K562 (cell line): ENCODE data around the gene COX6B2. TPM values are rescaled to one million over a fixed set of nuclear protein-coding genes. Genes with fewer than 3 reads are reported as not detected.

Source experiments
- ATAC-seq: fragments of 200-7000 bp; cut with Tn5 transposase; 3 replicates; pipeline ENCODE4 v1.9.1; 2020; ENCODE audit warnings: moderate library complexity
- BruUV-seq: library from RNA; stranded (reverse); fragments of 400-500 nt; replicated peaks from 2 replicates; lab custom pipeline; 2021; lab: Mats Ljungman, UMichigan
- CTCF ChIA-PET: fragments of 300-600 bp; formaldehyde crosslinking; extraction: SDS; loops from one replicate; lab custom pipeline; 2021; ENCODE audit warnings: low intra/inter-chr PET ratio; lab: Yijun Ruan, JAX
- POLR2A ChIA-PET: fragments of 300-600, 350-650 bp; sonication (Branson Sonifier 250); formaldehyde crosslinking; extraction: SDS; loops from one replicate; lab custom pipeline; 2021; ENCODE audit warnings: antibody characterized with exemption, inconsistent platforms; lab: Yijun Ruan, JAX
- DNase-seq, 4 experiments: peaks; one replicate each; pipeline versions ENCODE4 v3.0.0 to v3.0.0-alpha.2; 2011 to 2018; ENCODE audit warnings: low spot score in 3 of 4, mixed read lengths in 3 of 4; ENCODE audit errors: extremely low read depth in 1 of 4
- FAIRE-seq: peaks from 2 replicates; lab custom pipeline; 2011; peaks lifted over from hg19 to GRCh38; lab: Jason Lieb, UNC
- H2AFZ ChIP-seq: 2 replicates; pipeline ENCODE4 v1.6.0; 2011; ENCODE audit warnings: low read depth, low read length, control low read depth, inconsistent platforms
- H3K27ac ChIP-seq: fragments of 200-600 bp; 3 replicates; pipeline ENCODE4 v1.8.0; 2011; ENCODE audit warnings: low read depth, mild to moderate bottlenecking, control low read depth, inconsistent platforms, low read length, moderate library complexity, mixed read lengths; ENCODE audit errors: extremely low read depth
- H3K27me3 ChIP-seq, 2 experiments: fragments of 300-600 bp in 1 of 2; 2 replicates in 1 of 2; 3 replicates in 1 of 2; pipeline versions ENCODE4 v1.6.0 to v1.8.0; 2011; ENCODE audit warnings: inconsistent platforms in 2 of 2, low read length in 2 of 2, mild to moderate bottlenecking in 1 of 2, mixed read lengths in 1 of 2, moderate library complexity in 1 of 2; ENCODE audit not compliant: control insufficient read depth in 2 of 2, insufficient read depth in 2 of 2
- H3K36me3 ChIP-seq: fragments of 300-600 bp; 3 replicates; pipeline ENCODE4 v1.8.0; 2011; ENCODE audit warnings: mild to moderate bottlenecking, low read length, inconsistent platforms; ENCODE audit not compliant: control insufficient read depth, insufficient read depth
- H3K4me1 ChIP-seq, 2 experiments: fragments of 200-600 bp in 1 of 2; replicated peaks in 1 of 2; 2 replicates in 1 of 2; 3 replicates in 1 of 2; pipeline versions ENCODE4 v1.5.1 to v1.8.0; 2011; ENCODE audit warnings: inconsistent platforms in 2 of 2, low read length in 2 of 2, mild to moderate bottlenecking in 1 of 2, mixed read lengths in 1 of 2, moderate library complexity in 1 of 2; ENCODE audit not compliant: control insufficient read depth in 2 of 2, insufficient read depth in 2 of 2
- H3K4me2 ChIP-seq: 2 replicates; pipeline ENCODE4 v1.6.1; 2011; ENCODE audit warnings: low read length, control low read depth, inconsistent platforms, mixed read lengths; ENCODE audit not compliant: insufficient read depth
- H3K4me3 ChIP-seq: fragments of 200-600 bp; sonication (generic), shearing (Covaris generic); 2 replicates; pipeline ENCODE4 v1.5.1; 2016; ENCODE audit warnings: control low read depth, inconsistent platforms
- H3K79me2 ChIP-seq: fragments of 200-600 bp; 3 replicates; pipeline ENCODE4 v1.8.0; 2011; ENCODE audit warnings: low read length, inconsistent platforms; ENCODE audit not compliant: control insufficient read depth, insufficient read depth
- H3K9ac ChIP-seq, 2 experiments: 2 replicates each; pipeline versions ENCODE4 v1.6.0 to v1.6.1; 2011; ENCODE audit warnings: low read depth in 2 of 2, low read length in 2 of 2, control low read depth in 1 of 2, inconsistent platforms in 1 of 2, mild to moderate bottlenecking in 1 of 2, mixed read lengths in 1 of 2; ENCODE audit not compliant: insufficient read depth in 1 of 2
- H3K9me1 ChIP-seq: one replicate; pipeline ENCODE4 v1.6.0; 2011; ENCODE audit warnings: inconsistent platforms, mild to moderate bottlenecking, low read length, moderate library complexity; ENCODE audit not compliant: control insufficient read depth, insufficient read depth
- H3K9me3 ChIP-seq: replicated peaks from 2 replicates; pipeline ENCODE4 v1.5.1; 2011; ENCODE audit warnings: low read depth, low read length, inconsistent platforms; ENCODE audit not compliant: control insufficient read depth, insufficient read depth
- H4K20me1 ChIP-seq: replicated peaks from 2 replicates; pipeline ENCODE4 v1.6.1; 2011; ENCODE audit warnings: low read length, inconsistent platforms, mixed read lengths; ENCODE audit not compliant: control insufficient read depth, insufficient read depth
- ADNP ChIP-seq: fragments of 200-800 bp; sonication (Bioruptor generic); IDR thresholded peaks from 2 replicates; pipeline ENCODE4 v1.6.1; 2016; ENCODE audit warnings: missing genetic modification characterization, missing compliant biosample characterization
- ARID3B ChIP-seq: fragments of 250-450 bp; sonication (Bioruptor Pico); IDR thresholded peaks from 2 replicates; pipeline ENCODE4 v1.4.0; 2020; ENCODE audit warnings: borderline replicate concordance
- CEBPB ChIP-seq: fragments of 450-650 bp; IDR thresholded peaks from 2 replicates; pipeline ENCODE4 v1.6.1; 2016; ENCODE audit warnings: missing genetic modification characterization, missing compliant biosample characterization
- CEBPG ChIP-seq, 3 experiments: fragments of 200-800 bp in 1 of 3; sonication (Bioruptor generic) in 1 of 3; sonication (generic) in 1 of 3; formaldehyde crosslinking in 1 of 3; IDR thresholded peaks in 2 of 3; conservative IDR thresholded peaks in 1 of 3; 2 replicates each; pipeline versions ENCODE4 v1.6.1 to v1.8.0; 2016 to 2022; ENCODE audit warnings: missing compliant biosample characterization in 2 of 3, missing genetic modification characterization in 2 of 3, mild to moderate bottlenecking in 1 of 3, missing genetic modification reagents in 1 of 3
- CTCFL ChIP-seq: IDR thresholded peaks from 2 replicates; pipeline ENCODE4 v1.6.1; 2011; ENCODE audit warnings: borderline replicate concordance, low read depth, mild to moderate bottlenecking, moderate library complexity, low read length; ENCODE audit not compliant: insufficient read depth, poor library complexity, severe bottlenecking
- HBP1 ChIP-seq: fragments of 450-650 bp; formaldehyde crosslinking; IDR thresholded peaks from 2 replicates; pipeline ENCODE4 v1.4.0; 2022; ENCODE audit warnings: missing genetic modification characterization
- ID3 ChIP-seq, 2 experiments: fragments of 250-450 bp in 1 of 2; fragments of 450-650 bp in 1 of 2; sonication (Bioruptor Pico) in 1 of 2; IDR thresholded peaks; 2 replicates each; pipeline versions ENCODE4 v1.6.1 to v1.8.0; 2016 to 2021; ENCODE audit warnings: mild to moderate bottlenecking in 2 of 2, moderate library complexity in 2 of 2, missing compliant biosample characterization in 1 of 2, missing genetic modification characterization in 1 of 2
- KAT8 ChIP-seq: fragments of 450-650 bp; IDR thresholded peaks from 2 replicates; pipeline ENCODE4 v1.6.1; 2016; ENCODE audit warnings: low read depth, mild to moderate bottlenecking
- NBN ChIP-seq: fragments of 450-650 bp; IDR thresholded peaks from 2 replicates; pipeline ENCODE4 v1.6.1; 2016; ENCODE audit warnings: low read depth, mild to moderate bottlenecking
- SMARCA4 ChIP-seq: fragments of 450-650 bp; IDR thresholded peaks from 2 replicates; pipeline ENCODE4 v1.6.1; 2016
- STAT6 ChIP-seq: sonication (generic); formaldehyde crosslinking; IDR thresholded peaks from 2 replicates; pipeline ENCODE4 v1.8.1; 2023; ENCODE audit warnings: mild to moderate bottlenecking, missing genetic modification reagents
- ZNF76 ChIP-seq: fragments of 250-450 bp; sonication (Bioruptor Pico); IDR thresholded peaks from 2 replicates; pipeline ENCODE4 v1.4.0; 2020; ENCODE audit warnings: mild to moderate bottlenecking, moderate library complexity, borderline replicate concordance
- WGBS: fragments of 100-300 bp; shearing (Covaris generic); methylation state at CpG from one replicate; pipeline ENCODE4 v1.1.6; 2016; ENCODE audit warnings: low coverage, mixed read lengths; ENCODE audit not compliant: insufficient coverage; ENCODE audit errors: missing lambda C conversion rate; 5-methylcytosine and 5-hydroxymethylcytosine counted together
- in situ Hi-C: fragments of 300-500 bp; cut with MboI; formaldehyde crosslinking; loops from 4 replicates; pipeline ENCODE4 v1.15.0; 2018; ENCODE audit warnings: inconsistent platforms, mixed read lengths
- intact Hi-C: fragments of 100-400 bp; cut with micrococcal nuclease; formaldehyde crosslinking; loops from 2 replicates; pipeline ENCODE4 v1.14.2; 2022
- polyA plus RNA-seq, 8 experiments: library from polyadenylated mRNA; depleted of rRNA in 4 of 8; stranded (reverse) in 5 of 8; unstranded in 3 of 8; fragments of >200 nt; fragmentation: Nextera tagmentation in 2 of 8; fragmentation: Illumina TruSeq in 1 of 8; extraction: Ambion mirVana in 2 of 8; extraction: Trizol in 1 of 8; gene quantifications; 2 replicates each; pipeline versions ENCODE4 v1.2.1 to v1.2.3, GENCODE V29; 2011 to 2014; ENCODE audit warnings: inconsistent platforms in 1 of 8, missing spikeins in 1 of 8
- total RNA-seq, 7 experiments: library from RNA; depleted of rRNA in 6 of 7; stranded (reverse); fragments of >200 nt in 6 of 7; fragmentation: Illumina TruSeq in 2 of 7; extraction: Trizol in 2 of 7; gene quantifications; 2 replicates each; pipeline versions ENCODE4 v1.2.1 to v1.2.3, GENCODE V29; 2011 to 2021; ENCODE audit warnings: low replicate concordance in 1 of 7

The COX6B2 gene
- total and polyA plus RNA-seq, 9 of the 15 experiments (the other 6 are each of a cell fraction or from before 2014, with no cell fraction given): 0.40 to 2.5 (median 0.83) TPM

GRCh38 chr19:55382522-55383054 lies 28.1 kb upstream of the COX6B2 start:
- no peak for FAIRE-seq
- BruUV-seq: no TSS peak
- TF ChIP-seq ID3 (CRISPR knock-in tag; IDR thresholded peaks at IDR 0.05): no peak
- TF ChIP-seq ID3 (tag; IDR thresholded peaks at IDR 0.05): no peak
- TF ChIP-seq STAT6 (CRISPR knock-in tag): no peak
- TF ChIP-seq CEBPB: no peak
- TF ChIP-seq NBN: no peak
- TF ChIP-seq HBP1 (CRISPR knock-in tag): no peak
- TF ChIP-seq ADNP (tag): no peak
- TF ChIP-seq ARID3B (CRISPR knock-in tag): no peak
- TF ChIP-seq CEBPG (CRISPR knock-in tag; IDR thresholded peaks at IDR 0.05): no peak; the same call in 1 of the 2 replicates
- no peak for TF ChIP-seq CEBPG (tag; conservative IDR thresholded peaks at IDR 0.05 in 1 of 2, IDR thresholded peaks at IDR 0.05 in 1 of 2)
- TF ChIP-seq SMARCA4: no peak
- no peak for TF ChIP-seq ZNF76 (CRISPR knock-in tag)
- TF ChIP-seq KAT8: no peak
- no peak for TF ChIP-seq CTCFL

More at GRCh38 chr19:55382522-55383054, 28.1 kb upstream of the COX6B2 start:
- Histone ChIP-seq H3K4me2 (peak overlapping the region; percentile 87), H3K36me3 (peaks cover 16% of the 10 kb centered on the region), H3K27me3 (no peaks in the 10 kb centered on the region), H2AFZ (no peak overlapping the region), H3K9me1 (no peaks in the 10 kb centered on the region), H3K27ac (peak overlapping the region; percentile 73), H3K9me3 (no peaks in the 10 kb centered on the region; the same call in 1 of the 2 replicates), H3K9ac (peak overlapping the region; percentile 78 to 92; a peak in 2 of 4 replicates), H3K4me1 (peaks cover 24 to 44% of the 10 kb centered on the region in 2 experiments), H3K79me2 (peaks cover 50% of the 10 kb centered on the region), H4K20me1 (peaks cover 15% of the 10 kb centered on the region), H3K4me3 (no peak overlapping the region; the same call in 1 of the 2 replicates)
- no peak for DNase-seq
- WGBS: 94% methylated on average over 3 of the region's 3 CpGs
- intact Hi-C loops: no loop called here
- in situ Hi-C loops: no loop called here
- POLR2A ChIA-PET: interaction anchor here (0.8 to 12.9 kb wide), 6 partner anchors 9 to 167 kb away, joined by 3 to 195 read pairs (median 8); partner anchors contain the start of gene UBE2S
- CTCF ChIA-PET: no interaction called here
- no peak for ATAC-seq
